Posterior cingulate gyrus (tissue), 11 donors: Measurements from ENCODE around the gene PRR13.
"Not testable (repeated sequence)": the region's sequence is repeated elsewhere in the genome, so short reads cannot be mapped to it uniquely, and the experiment has no call there.

Experiments used
- DNase-seq, 10 donors: peaks; one replicate each; pipeline versions ENCODE4 v3.0.0 to v3.0.0-alpha.2; 2020 to 2021; ENCODE audit warnings: mixed read lengths in 3 of 10
- intact Hi-C: fragments of 100-400 bp; cut with DNase I; formaldehyde crosslinking; loops from one replicate; pipeline ENCODE4 v1.15.1; 2023

The PRR13 gene

DNA sequence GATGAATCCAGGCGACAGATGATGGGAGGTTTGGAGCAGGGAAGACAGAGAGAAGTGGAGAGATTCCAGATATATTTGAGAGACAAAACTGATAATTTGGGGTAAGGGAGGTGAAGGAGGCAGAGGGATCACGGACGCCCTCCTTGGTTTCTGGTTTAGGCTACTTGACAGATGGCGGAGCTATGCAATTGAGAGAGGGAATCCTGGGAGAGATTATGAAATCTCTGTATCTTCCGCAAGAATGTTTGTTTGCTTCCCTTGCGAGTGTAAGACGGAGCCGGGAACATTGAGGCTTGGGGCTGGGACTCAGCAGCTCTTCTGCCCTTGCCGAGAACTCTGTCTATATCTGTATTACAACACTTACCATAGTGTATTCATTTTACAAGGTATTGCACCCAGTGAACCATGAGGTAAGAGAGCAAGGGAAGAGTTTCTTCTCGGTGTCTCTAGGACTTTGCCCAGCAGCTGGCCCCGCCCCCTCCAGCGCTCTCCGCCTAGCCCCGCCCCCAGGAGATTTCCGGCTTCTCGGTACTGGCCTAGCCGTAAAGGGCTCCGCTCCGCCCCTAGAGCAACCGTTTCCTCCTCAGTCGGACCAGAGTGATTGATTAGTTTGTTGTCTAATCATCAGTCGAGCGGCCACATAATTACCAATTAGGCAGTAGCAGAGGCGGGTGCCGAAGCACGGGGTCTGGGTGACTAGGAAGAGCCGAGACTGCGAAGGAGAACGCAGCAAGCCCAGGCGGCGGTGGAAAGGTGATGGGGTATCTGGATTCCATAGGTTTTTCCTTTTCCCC lies at the start of gene PRR13:
PRR13 (plus strand) TSS at position 695 of the 794 bp plus-strand sequence. CDS start 981 bp downstream, outside the sequence.
- DNase-seq = peak; percentile 96 to 99 (median 96)
- intact Hi-C loops = no loop called here

GRCh38 chr12:53399896-53400295 lies 41.6 kb upstream of the PRR13 start:
- intact Hi-C loops = no loop called here
- DNase-seq = no peak

- intact Hi-C loops = not testable (repeated sequence)
Observed at GRCh38 chr12:53402351-53402750, 39.2 kb upstream of the PRR13 start.

GRCh38 chr12:53402871-53403270 lies 38.7 kb upstream of the PRR13 start:
- DNase-seq = no peak
- intact Hi-C loops = no loop called here

More at GRCh38 chr12:53402351-53402750, 39.2 kb upstream of the PRR13 start:
- not testable (repeated sequence) for DNase-seq

- intact Hi-C loops = no loop called here
- peak in 1 of 10 donors; percentile 45 for DNase-seq
Observed at GRCh38 chr12:53410951-53411350, 30.6 kb upstream of the PRR13 start.

GRCh38 chr12:53413485-53414204 lies 27.9 kb upstream of the PRR13 start:
- no peak for DNase-seq
- intact Hi-C loops = no loop called here

DNA sequence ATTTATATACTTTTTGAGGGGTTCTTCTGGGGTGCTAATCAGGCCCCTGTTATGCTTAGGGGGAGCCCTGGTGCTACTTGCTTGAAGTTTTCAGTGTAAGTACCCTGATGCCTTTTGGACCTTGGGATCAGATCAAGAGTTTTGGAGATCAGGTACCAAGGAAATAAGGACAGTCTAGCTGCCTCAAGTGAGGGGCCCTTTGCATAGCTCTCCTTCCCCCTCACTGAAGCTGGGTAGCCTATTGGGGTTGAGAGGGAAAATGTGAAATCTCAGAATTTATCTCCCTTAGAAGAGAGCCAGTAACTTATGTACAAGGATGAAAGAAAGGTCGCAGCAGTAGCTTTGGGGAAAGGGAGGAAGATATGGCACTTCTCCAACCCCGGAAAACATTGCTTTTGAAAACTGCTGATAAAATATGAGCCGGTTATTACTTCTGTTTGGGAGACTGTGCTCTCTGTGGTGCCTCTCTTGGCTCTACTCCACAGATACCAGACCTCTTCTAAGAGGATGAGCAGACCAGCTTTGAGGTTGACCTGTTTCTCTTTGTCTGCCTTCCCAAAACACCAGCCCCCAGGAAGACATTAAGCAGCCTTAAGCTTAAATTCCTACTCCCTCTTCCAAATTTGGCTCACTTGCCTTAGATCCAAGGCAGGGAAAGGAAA lies 26.6 kb upstream of the PRR13 start:
- DNase-seq = no peak
- intact Hi-C loops = no loop called here

GRCh38 chr12:53415752-53416389 lies 25.7 kb upstream of the PRR13 start:
- DNase-seq = peak in 1 of 10 donors; percentile 38
- intact Hi-C loops = not testable (repeated sequence)

GRCh38 chr12:53417291-53417816 lies 24.2 kb upstream of the PRR13 start:
- DNase-seq = peak in 2 of 10 donors; percentile 20 to 24
- intact Hi-C loops = not testable (repeated sequence)

DNA sequence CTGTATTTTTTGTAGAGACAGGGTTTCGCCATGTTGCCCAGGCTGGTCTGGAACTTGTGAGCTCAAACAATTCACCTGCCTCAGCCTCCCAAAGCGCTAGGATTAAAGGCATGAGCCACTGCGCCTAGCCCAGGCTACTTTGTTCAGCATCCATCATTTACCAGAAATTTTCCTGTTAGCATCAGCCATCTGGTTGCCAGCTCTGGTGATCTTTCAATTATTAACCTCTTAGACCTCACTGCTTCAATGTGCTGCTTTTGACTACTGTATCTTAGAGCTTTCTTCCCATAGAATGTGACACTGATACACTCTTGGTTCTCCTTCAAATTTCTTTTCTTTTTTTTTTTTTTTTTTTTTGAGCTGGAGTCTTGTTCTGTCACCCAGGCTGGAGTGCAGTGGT lies 23.3 kb upstream of the PRR13 start:
- intact Hi-C loops = no loop called here
- peak in 2 of 10 donors; percentile 36 to 46 for DNase-seq

DNA sequence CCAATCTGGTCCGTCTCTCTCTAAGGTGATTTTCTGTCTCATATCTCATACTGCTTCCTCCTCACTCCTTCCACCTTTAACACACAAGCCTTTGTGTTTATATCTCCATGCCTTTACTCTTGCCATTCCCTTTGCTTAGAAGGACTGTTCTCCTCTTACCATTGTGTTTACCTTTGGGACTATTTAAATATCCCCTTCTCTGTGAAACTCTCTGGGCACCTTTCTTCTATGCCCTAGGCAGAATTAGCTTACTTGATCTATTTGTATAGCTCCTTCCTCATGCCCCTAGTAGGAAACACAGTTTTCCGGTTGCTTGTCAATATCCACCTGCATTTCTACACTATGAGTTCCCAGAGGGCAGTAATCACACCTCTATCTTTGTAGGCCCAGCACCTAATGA lies 21.8 kb upstream of the PRR13 start:
- no peak for DNase-seq
- intact Hi-C loops = no loop called here

DNA sequence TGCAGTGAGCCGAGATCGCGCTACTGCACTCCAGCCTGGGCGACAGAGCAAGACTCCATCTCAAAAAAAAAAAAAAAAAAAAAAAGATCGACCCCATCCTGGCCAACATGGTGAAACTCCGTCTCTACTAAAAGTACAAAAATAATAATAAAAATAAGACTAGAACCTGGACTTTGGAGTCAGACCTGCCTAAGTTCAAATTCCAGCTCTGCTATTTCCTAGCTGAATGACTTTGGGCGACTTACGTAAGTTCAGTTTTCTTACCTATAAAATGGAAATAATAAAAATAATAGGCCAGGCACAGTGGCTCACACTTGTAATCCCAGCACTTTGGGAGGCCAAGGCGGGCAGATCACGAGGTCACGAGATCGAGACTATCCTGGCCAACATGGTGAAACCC lies 19.3 kb upstream of the PRR13 start:
- DNase-seq, intact Hi-C loops: not testable (repeated sequence)

GRCh38 chr12:53423597-53423996 lies 17.9 kb upstream of the PRR13 start, which contains the start of gene AMHR2:
TSS of gene AMHR2 (plus strand) at chr12:53423855. CDS start at chr12:53423935, 80 bp downstream.
- DNase-seq = no peak
- intact Hi-C loops = no loop called here

DNA sequence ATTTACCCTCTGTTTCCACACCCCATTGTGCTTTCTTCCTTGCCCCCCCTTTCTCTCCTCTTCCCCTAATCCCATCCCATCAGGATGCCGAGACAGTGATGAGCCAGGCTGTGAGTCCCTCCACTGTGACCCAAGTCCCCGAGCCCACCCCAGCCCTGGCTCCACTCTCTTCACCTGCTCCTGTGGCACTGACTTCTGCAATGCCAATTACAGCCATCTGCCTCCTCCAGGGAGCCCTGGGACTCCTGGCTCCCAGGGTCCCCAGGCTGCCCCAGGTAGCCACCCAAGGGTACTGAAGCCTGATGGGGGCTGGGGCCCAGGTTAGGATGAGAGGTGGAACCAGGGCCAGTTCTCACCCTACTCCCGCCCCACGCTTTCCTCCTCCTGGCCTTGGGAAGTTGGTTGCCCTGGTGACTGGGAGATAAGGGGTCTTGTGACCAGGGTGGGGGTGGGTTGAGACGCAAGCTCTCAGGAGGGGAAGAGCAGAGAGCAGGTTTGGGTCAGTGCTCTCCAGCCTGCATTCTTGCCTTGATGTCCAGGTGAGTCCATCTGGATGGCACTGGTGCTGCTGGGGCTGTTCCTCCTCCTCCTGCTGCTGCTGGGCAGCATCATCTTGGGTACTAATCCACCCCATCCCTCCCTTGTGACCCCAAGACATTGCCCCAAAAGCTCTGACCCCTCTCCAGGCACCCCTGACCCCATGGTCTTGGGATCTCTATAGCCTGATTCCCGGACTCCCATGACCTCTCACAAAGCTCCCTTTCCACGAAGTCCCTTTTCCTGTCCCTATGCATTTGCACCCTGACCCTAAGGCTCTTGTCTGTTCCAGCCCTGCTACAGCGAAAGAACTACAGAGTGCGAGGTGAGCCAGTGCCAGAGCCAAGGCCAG lies 16.7 kb upstream of the PRR13 start:
- intact Hi-C loops = no loop called here

GRCh38 chr12:53425515-53426150 lies 15.9 kb upstream of the PRR13 start:
- peak in 1 of 10 donors; percentile 49 for DNase-seq
- intact Hi-C loops = no loop called here

More for the DNA sequence above, 16.7 kb upstream of the PRR13 start:
- DNase-seq = no peak

DNA sequence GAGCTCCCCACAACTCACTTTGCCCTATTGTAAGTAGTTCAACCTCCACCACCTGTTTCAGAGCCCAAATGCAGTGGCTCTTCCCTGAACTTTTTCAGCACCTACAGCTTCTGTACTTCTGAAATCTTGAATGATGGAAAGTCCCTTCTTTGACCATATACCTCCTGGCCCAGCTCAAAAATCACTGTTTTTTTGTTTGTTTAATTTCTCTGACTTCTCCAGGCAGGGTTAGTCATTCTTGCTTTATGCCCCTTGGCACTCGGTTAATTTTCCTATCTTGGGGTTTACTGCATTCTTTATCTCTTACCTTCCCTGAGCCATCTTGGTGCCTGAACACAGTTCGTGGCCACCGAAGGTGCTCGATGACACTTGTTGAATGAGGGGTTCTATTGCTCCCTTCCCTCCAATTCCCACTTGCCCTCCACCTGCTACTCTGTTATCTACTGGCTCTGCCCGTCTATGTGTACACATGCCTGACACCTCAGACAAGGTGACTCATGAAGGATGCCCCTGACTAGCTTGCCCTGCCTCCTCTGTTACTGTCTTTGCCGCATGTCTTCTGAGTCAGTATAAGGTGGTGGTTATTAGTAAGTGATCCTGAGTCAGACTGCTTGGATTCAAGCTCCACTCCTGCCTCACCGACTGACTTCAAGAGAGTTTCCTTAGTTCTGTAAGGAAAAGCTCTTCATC lies 13.5 kb upstream of the PRR13 start:
- intact Hi-C loops = no loop called here
- DNase-seq = no peak

DNA sequence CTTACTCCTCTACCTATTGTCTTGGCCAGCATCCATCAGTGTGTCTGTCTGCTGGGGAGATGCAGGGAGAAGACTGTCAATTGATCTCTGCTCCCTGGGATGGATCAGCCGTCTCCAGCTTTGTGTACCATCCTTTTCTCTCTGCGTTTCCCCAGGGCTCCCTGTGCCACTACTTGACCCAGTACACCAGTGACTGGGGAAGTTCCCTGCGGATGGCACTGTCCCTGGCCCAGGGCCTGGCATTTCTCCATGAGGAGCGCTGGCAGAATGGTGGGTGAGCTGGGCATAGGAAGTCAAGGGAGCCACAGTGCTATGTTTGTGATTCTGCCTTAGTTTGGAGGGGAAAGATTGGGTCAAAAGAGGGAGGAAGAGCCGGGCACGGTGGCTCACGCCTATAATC lies 12.8 kb upstream of the PRR13 start:
- intact Hi-C loops = no loop called here
- no peak for DNase-seq

GRCh38 chr12:53430116-53430515 lies 11.4 kb upstream of the PRR13 start:
- intact Hi-C loops = no loop called here
- no peak for DNase-seq
